ENCODE results near the gene SLC22A23. TPM values are rescaled to one million over a fixed set of nuclear protein-coding genes. Genes with fewer than 3 reads are reported as not detected.

The SLC22A23 gene
- total RNA-seq, 2 experiments from 2014 or later, result 1.3 TPM

DNA sequence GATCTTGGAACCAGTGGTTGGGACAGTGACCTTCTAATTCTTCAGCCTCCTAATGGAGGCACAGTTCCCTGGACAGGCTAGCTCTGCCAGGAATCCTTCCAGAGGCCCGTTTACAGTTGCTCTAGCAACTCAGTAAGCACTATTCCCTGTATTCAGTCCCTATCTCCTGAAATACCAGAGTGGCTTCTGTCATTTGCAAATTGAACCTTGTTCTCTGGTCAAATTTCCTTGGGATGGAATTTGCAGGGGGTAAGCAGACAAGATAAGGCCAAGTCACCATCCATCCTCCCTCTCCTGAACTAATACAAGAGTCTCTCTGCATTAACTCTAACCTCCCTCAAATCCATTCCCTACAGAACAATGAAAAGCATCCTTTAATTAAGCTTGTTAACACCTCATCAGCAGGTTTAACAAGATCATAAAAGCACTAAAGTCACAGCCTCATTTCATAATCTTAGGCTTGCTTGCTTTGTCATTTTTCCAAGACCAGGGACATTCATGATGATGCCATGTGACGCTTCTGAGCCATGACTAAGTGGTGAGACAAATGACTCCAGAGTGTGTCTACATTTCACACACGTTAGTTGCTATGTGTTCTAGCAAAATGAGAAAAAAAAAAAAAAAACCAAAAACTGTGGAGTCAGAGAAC, 37.1 kb downstream of the SLC22A23 start:
- peaks cover 13% of the 10 kb centered on the region for H3K27me3 Mint-ChIP-seq
- POLR2A ChIA-PET, result interaction anchor here (0.6 kb wide), 1 partner anchor 12 kb away, joined by 3 read pairs; no protein-coding TSS in a partner anchor
- H3K4me3 Mint-ChIP-seq, result no peak overlapping the region
- CTCF ChIA-PET, result interaction anchor here (0.7 kb wide), 1 partner anchor 1405 kb away, joined by 3 read pairs; no protein-coding TSS in a partner anchor
- no peak for DNase-seq
- no peaks in the 10 kb centered on the region for H3K9me3 Mint-ChIP-seq
- no peaks in the 10 kb centered on the region for H3K36me3 Mint-ChIP-seq (ENCODE audit: low read depth)
- H3K4me1 Mint-ChIP-seq, result peaks cover 4% of the 10 kb centered on the region
- H3K27ac Mint-ChIP-seq, result no peak overlapping the region

DNA sequence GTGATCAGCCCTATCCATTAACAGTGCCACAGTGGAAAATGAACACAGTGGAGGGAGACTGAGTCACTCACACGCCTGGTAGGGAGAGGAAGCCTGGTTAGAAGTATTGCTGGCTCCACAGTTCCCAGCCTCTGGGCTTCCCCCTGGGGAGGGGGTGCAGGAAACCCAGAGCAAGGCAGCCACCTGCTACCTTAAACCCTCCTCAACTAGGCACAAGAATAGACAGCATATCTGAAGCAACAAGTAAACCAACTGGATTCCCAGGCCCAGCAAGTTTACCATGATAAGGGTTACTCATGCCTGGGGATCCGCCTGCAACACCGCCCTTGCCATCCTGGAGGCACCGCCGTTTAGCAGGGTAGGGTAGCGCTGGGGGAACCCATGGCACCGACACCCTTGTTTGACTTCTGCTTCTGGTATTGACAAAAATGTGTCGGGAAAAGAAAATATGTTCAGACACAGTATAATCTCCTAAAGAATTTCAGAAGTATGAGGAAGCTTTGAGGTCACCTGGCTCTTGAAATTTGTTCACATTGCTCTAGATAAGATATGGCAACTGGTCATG, 38.3 kb downstream of the SLC22A23 start:
- Mint-ChIP-seq H3K4me1 (peaks cover 9% of the 10 kb centered on the region), H3K27me3 (peaks cover 10% of the 10 kb centered on the region), H3K4me3 (no peak overlapping the region), H3K9me3 (no peaks in the 10 kb centered on the region), H3K27ac (no peak overlapping the region), H3K36me3 (ENCODE audit: low read depth) (no peaks in the 10 kb centered on the region)
- POLR2A ChIA-PET, result no interaction called here
- DNase-seq, result no peak
- CTCF ChIA-PET, result no interaction called here

DNA sequence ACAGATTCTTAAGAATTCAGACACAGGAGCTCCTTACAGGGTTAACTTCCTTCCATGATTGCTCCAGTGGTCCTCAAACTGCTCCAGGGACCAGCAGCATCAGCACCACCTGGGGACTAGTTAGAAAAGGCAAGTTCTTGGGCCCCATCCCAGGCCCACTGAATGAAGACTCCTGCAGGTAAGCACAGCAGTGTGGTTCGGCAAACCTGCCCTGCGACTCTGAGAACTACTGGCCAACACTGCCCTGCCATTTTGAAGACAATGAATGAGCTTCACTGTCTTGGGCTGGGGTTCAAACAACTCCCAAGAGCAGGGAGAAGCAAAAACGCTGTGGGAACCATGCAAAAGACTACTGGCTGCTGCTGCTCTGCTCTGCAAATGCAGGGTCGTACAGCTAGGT, 39.4 kb downstream of the SLC22A23 start:
- Mint-ChIP-seq H3K36me3 (ENCODE audit: low read depth) (no peaks in the 10 kb centered on the region), H3K27ac (no peak overlapping the region), H3K4me1 (peaks cover 9% of the 10 kb centered on the region), H3K9me3 (no peaks in the 10 kb centered on the region), H3K27me3 (peaks cover 5% of the 10 kb centered on the region), H3K4me3 (no peak overlapping the region)
- ChIA-PET CTCF (interaction anchor here (1.6 kb wide), 1 partner anchor 23 kb away, joined by 6 read pairs; no protein-coding TSS in a partner anchor), POLR2A (no interaction called here)
- no peak for DNase-seq

DNA sequence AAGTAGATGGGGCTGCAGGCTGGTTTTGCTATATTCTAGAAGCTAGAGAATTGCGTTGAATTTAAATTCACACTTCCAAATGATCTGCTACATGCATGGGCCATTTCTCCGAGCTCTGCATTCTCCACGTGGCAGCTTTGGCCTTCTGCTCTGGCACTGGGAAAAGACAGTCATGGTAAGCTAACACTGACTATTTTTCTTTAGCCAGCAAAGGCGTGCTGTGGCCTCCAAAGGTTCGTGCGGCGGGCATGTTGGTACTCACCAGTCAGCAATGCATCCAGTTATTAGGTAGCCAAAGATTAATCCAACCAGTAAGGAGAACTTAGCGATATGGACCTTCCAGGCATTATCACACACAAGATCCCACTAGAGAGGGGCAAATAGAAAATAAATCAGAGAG, 41.4 kb downstream of the SLC22A23 start:
- DNase-seq, result no peak
- Mint-ChIP-seq H3K4me1 (peaks cover 9% of the 10 kb centered on the region), H3K9me3 (no peaks in the 10 kb centered on the region), H3K4me3 (no peak overlapping the region), H3K36me3 (ENCODE audit: low read depth) (no peaks in the 10 kb centered on the region), H3K27ac (no peak overlapping the region), H3K27me3 (no peaks in the 10 kb centered on the region)
- POLR2A ChIA-PET, result no interaction called here
- CTCF ChIA-PET, result interaction anchor here (0.6 kb wide), 1 partner anchor 48 kb away, joined by 3 read pairs; no protein-coding TSS in a partner anchor

DNA sequence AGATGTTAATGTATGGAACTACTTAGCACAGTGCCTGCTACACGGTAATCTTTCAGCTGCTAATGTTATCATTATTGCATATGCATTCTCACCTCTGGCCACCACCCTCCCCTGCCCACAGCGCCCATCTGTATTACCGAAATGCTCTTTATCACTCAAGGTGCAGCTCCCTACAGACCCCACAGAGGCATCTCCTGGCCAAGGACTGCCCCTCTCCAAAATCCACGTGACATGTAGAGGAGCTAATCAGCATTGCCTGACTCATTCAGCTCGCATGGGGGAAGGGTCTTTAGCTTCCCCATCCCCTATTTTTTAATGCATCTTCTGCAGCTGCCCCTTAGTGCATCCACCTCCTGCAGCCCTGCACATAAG, 41.8 kb downstream of the SLC22A23 start:
- DNase-seq, result no peak
- Mint-ChIP-seq H3K4me3 (no peak overlapping the region), H3K36me3 (ENCODE audit: low read depth) (no peaks in the 10 kb centered on the region), H3K9me3 (no peaks in the 10 kb centered on the region), H3K4me1 (peaks cover 9% of the 10 kb centered on the region), H3K27me3 (no peaks in the 10 kb centered on the region), H3K27ac (no peak overlapping the region)
- CTCF ChIA-PET, result interaction anchor here (0.6 to 0.9 kb wide), 2 partner anchors 13 to 49 kb away, joined by 3 read pairs; no protein-coding TSS in a partner anchor
- POLR2A ChIA-PET, result no interaction called here

DNA sequence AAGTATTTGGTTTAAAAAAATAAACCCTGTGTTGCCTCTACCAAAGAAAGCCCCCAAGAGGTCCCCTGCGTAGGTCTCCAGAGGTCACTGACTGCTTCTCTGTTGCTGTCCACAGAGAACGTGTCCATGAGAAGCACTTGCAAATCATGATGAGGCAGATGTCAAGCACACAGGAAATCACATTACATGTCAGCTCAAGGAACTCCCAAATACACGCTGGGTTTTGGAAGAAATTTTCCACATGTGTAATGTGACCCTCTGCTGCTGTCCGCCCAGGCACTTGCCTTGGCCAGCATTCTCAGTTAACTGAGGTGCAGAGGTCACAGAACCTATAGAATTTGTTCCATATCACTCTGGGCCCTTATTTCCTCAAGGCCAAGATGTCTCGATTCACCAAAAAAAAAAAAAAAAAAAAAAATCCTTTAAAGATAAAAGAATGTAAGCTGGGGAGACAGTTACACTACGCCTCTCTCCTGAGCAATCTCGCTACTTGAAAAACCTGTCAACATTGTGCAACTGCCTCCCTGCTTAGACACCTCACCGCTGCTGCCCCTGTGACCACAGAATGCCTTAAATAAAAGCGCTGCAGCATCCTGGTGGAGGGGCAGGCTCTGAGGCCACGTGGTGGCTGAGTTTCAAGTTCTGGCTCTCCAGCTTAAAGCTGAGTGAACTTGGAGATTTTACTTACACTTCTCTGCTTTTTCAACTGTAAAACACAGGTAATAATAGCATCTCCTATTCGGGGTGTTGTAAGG, 42.3 kb downstream of the SLC22A23 start:
- peak; percentile 34 for DNase-seq
- CTCF ChIA-PET, result interaction anchor here (0.9 kb wide), 1 partner anchor 12 kb away, joined by 3 read pairs; no protein-coding TSS in a partner anchor

DNA sequence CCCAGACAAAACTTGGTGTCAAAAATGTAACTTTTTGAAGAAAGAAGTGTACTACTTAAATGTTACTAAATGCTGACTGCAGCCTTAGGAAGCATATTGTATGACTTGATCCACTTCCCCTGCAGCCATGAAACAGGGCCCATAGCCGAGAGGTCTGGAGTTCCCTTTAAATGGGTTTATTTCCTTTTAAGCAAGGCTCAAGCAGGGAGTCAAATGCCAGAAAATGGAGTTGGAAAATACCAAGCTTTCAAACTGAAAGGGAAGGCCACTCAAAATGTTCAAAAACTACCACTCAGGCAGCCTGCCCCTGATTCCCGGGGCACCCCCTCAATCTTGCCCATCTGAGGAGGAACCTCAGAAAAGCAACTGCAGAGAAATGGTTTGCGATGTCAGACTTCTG, 43.3 kb downstream of the SLC22A23 start:
- ChIA-PET POLR2A (no interaction called here), CTCF (no interaction called here)
- no peak overlapping the region for H3K4me3 Mint-ChIP-seq

More for the DNA sequence above, 42.3 kb downstream of the SLC22A23 start:
- Mint-ChIP-seq H3K27ac (no peak overlapping the region), H3K36me3 (ENCODE audit: low read depth) (no peaks in the 10 kb centered on the region), H3K4me1 (peaks cover 9% of the 10 kb centered on the region), H3K4me3 (no peak overlapping the region), H3K27me3 (no peaks in the 10 kb centered on the region), H3K9me3 (no peaks in the 10 kb centered on the region)
- POLR2A ChIA-PET, result no interaction called here

DNA sequence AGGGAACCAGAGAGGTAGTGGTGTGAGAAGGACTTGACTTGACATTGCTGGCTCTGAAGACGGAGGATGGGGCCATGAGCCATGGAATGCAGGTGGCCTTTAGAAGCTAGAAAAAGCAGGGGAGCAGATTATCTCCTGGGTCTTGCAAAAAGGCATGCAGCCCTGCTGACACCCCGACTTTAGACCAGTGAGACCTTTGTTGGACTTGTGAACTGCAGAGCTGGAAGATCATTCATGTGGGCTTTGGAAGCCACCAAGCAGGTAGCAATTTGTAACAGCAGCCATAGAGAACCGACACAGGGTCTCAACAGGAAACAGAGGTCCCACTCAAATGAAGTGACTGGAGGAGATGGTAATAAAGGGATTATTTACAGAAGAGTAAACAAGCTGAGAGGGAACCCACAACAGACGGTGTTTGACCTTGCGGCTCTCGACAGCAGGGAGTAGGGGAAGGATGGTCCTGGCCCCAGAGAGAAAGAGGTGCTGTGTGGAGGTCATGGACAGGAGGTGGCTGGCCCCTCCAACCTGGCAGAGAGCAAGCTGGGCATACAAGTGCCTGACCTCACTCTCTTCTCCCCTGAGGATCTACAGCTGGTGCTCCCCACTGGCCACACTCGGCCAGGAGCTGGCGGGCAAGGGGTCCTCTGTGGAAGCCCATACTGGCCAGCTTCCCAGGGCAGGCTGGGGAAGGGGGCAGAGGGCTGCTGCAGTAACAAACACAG, 43.9 kb downstream of the SLC22A23 start:
- POLR2A ChIA-PET, result no interaction called here
- Mint-ChIP-seq H3K4me3 (no peak overlapping the region), H3K4me1 (peaks cover 9% of the 10 kb centered on the region), H3K9me3 (no peaks in the 10 kb centered on the region), H3K27me3 (no peaks in the 10 kb centered on the region), H3K27ac (no peak overlapping the region), H3K36me3 (ENCODE audit: low read depth) (no peaks in the 10 kb centered on the region)
- CTCF ChIA-PET, result interaction anchor here (1.0 kb wide), 1 partner anchor 48 kb away, joined by 3 read pairs; no protein-coding TSS in a partner anchor
- DNase-seq, result no peak

More for the DNA sequence above, 43.3 kb downstream of the SLC22A23 start:
- H3K36me3 Mint-ChIP-seq (ENCODE audit: low read depth), result no peaks in the 10 kb centered on the region
- no peak overlapping the region for H3K27ac Mint-ChIP-seq
- no peak for DNase-seq
- H3K4me1 Mint-ChIP-seq, result peaks cover 9% of the 10 kb centered on the region
- no peaks in the 10 kb centered on the region for H3K27me3 Mint-ChIP-seq
- H3K9me3 Mint-ChIP-seq, result no peaks in the 10 kb centered on the region

DNA sequence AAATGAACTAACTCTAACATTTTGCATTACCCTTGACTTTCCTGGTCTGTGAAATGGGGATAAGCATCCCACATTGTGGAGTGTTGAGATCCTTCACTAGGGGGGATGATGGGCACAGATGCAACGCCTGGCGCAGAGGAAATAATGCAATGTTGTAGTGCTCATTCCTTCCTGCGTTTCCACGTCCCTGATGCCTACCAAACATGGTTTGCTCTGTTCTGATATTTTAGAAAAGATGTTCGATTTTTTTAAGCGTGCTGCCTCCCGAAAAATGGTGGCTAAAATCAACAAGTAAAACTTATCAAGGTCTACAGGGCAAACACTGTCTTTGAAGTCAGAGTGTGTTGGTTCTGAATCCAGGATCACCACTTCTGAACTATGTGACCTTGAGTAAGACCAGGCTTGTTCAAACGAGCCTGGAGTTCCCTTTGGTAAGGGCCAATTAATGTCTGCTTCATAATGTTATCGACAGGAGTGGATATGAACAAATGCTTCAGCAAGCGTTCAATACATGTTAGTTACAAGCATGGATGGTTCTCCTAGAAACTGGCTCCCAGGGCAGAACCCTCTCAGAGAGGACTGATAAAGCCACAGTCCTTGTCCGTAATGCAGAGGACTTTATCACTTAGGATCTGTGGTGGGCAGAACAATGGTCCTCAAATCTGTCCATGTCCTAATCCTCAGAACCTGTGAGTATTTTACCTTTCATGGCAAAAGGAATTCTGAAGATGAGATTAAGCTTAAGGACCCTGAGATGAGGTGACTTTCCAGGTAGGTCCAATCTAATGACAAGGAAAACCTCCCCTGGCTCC, 44.7 kb downstream of the SLC22A23 start:
- no peaks in the 10 kb centered on the region for H3K27me3 Mint-ChIP-seq
- ChIA-PET POLR2A (interaction anchor here (0.7 kb wide), 1 partner anchor 14 kb away, joined by 4 read pairs; no protein-coding TSS in a partner anchor), CTCF (interaction anchor here (1.0 to 1.8 kb wide), 2 partner anchors 49 to 320 kb away, joined by 3 to 5 read pairs; no protein-coding TSS in a partner anchor)

DNA sequence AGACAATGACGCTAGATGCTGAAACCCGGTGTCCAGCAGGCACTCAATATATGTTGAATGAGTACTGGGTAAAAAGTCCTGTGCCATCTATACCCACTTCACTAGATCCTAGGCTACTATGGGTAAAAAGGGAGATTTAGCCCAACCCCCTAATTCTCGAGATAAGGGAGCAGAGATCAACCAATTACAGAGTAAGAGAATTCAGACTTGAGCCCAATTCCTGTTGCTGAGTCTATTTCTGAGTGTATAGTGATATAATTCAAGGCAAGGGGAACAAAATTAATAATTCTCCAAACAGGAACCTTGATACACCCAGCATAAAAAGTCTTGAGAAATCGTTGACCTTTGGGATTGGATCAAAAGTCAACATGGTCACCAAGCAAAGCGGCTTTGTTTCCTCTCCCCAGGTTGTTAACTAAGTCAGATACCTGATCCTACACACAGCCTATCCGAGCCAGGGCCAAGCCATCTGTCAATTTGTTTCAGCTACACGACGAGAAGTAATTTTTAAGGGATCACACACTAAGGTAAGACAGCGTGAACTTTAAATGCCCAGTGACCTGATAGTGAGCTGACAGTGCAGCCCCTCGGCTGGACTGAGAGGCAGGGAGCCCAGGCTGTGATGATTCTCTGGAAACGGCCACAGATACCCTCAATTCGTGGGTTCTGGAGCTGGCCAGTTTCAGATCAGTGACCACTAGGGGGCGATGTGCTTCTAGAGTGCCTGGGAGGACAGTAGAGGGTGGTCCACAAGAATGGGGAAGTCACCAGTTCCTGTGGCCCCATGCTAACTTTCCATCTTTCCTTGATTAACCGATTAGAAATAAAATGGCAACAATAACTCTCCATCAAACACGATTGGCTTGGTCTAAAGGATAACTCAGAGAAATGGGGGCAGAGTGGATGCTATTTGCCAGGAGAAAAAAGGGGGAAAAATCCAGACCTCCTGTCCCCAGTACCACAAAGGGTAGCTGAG, 46.2 kb downstream of the SLC22A23 start:
- no peaks in the 10 kb centered on the region for H3K27me3 Mint-ChIP-seq
- DNase-seq, result peak; percentile 68
- ChIA-PET POLR2A (no interaction called here), CTCF (interaction anchor here (1.3 to 1.8 kb wide), 2 partner anchors 11 to 322 kb away, joined by 4 to 5 read pairs; no protein-coding TSS in a partner anchor)
- no peaks in the 10 kb centered on the region for H3K36me3 Mint-ChIP-seq (ENCODE audit: low read depth)
- peaks cover 9% of the 10 kb centered on the region for H3K4me1 Mint-ChIP-seq
- no peak overlapping the region for H3K27ac Mint-ChIP-seq
- no peaks in the 10 kb centered on the region for H3K9me3 Mint-ChIP-seq
- no peak overlapping the region for H3K4me3 Mint-ChIP-seq

More for the DNA sequence above, 44.7 kb downstream of the SLC22A23 start:
- H3K36me3 Mint-ChIP-seq (ENCODE audit: low read depth), result no peaks in the 10 kb centered on the region
- H3K9me3 Mint-ChIP-seq, result no peaks in the 10 kb centered on the region
- H3K27ac Mint-ChIP-seq, result no peak overlapping the region
- H3K4me3 Mint-ChIP-seq, result no peak overlapping the region
- peaks cover 9% of the 10 kb centered on the region for H3K4me1 Mint-ChIP-seq
- no peak for DNase-seq

DNA sequence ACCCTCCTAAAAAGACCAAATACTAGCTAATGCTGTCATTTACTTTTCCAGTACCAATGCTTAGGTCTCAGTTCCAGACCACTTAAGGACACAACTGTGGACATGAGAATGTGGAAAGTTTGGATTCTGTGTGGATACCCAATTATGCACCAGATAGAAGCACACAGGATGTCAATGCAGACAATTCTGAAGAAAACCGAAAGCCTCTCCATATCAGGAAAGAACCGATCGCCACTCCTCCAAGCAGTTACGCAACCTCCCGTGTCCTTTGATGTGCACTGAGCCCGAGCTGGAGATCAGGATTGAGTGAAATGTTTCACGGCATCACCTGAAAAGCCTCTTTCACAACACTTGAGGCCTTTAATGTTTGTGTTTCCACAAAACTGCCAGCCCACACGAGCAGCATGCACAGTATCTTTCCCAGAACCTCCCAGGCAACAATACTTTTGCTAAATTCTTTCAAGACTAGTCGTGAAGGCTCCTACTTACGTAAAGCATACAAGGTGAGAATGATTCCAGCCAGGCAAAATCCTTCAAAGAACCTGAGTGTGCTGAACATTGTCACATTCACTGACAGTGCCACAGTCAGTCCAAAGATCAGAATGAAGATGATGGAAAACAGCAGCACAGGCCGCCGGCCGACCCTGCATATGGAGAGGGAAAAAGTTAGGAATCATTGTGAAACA, 47.0 kb downstream of the SLC22A23 start:
- H3K4me1 Mint-ChIP-seq, result peaks cover 6% of the 10 kb centered on the region
- ChIA-PET POLR2A (no interaction called here), CTCF (no interaction called here)
- H3K27ac Mint-ChIP-seq, result no peak overlapping the region
- no peaks in the 10 kb centered on the region for H3K27me3 Mint-ChIP-seq
- H3K36me3 Mint-ChIP-seq (ENCODE audit: low read depth), result no peaks in the 10 kb centered on the region
- no peak overlapping the region for H3K4me3 Mint-ChIP-seq
- no peaks in the 10 kb centered on the region for H3K9me3 Mint-ChIP-seq
- DNase-seq, result no peak

Data from activated CD4-positive, alpha-beta T cell treated with anti-CD3 and anti-CD28 coated beads, Interleukin-2, amount 10 ng/mL, durations not matched to agents 7 days and 5 days (primary cell).